ENCODE results near the gene PPP1R9B.

DNA sequence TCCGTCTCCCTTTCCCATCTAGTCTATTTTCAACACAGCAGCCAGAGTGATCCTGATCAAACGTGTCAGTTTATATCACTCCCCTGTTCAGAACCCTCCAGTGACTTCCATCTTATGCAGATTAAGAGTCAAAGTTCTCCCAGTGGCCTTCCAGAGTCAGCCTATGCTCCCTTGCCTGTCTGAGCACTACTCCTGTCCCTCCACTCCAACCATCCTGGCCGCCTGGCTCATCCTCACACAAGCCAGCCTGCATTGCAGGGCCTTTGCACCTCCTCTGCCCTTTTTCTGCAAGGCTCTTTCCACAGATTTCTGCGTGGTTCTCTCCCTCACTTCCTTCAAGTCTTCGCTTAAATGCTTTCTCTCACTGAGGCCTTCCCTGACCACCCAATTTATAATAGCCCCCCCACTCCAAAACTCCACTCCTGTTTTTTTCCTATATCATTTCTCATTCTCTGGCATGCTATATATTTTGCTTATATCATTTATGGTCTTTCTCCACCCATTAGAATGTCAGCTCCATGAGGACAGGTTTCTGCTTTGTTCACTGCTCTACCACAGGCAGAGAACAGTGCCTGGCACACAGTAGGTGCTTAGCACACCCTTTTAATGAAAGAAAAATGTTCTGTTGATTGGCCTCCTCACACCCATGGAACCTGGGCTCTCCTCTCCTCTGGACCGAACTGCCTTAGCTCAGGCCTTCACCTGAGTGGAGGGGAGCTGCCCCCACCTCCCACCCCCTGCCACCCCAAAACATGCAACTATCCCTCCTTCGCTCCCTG, 29.8 kb downstream of the PPP1R9B start:
- TF ChIP-seq, protein P1, sequence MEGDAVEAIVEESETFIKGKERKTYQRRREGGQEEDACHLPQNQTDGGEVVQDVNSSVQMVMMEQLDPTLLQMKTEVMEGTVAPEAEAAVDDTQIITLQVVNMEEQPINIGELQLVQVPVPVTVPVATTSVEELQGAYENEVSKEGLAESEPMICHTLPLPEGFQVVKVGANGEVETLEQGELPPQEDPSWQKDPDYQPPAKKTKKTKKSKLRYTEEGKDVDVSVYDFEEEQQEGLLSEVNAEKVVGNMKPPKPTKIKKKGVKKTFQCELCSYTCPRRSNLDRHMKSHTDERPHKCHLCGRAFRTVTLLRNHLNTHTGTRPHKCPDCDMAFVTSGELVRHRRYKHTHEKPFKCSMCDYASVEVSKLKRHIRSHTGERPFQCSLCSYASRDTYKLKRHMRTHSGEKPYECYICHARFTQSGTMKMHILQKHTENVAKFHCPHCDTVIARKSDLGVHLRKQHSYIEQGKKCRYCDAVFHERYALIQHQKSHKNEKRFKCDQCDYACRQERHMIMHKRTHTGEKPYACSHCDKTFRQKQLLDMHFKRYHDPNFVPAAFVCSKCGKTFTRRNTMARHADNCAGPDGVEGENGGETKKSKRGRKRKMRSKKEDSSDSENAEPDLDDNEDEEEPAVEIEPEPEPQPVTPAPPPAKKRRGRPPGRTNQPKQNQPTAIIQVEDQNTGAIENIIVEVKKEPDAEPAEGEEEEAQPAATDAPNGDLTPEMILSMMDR (IDR thresholded peaks at IDR 0.05), result no peak
- TF ChIP-seq POLR2A (IDR thresholded peaks at IDR 0.05), result no peak
